HG02798 (cell line): ENCODE results near the gene ANKRD33B.
"Not testable (repeated sequence)": the region's sequence is repeated elsewhere in the genome, so short reads cannot be mapped to it uniquely, and the experiment has no call there.

Experiments used
- ATAC-seq: cut with Tn5 transposase; IDR thresholded peaks from one replicate; pipeline ENCODE4 v1.9.1; 2021; ENCODE audit warnings: mild to moderate bottlenecking; ENCODE audit not compliant: unreplicated experiment, poor library complexity

Gene ANKRD33B

DNA sequence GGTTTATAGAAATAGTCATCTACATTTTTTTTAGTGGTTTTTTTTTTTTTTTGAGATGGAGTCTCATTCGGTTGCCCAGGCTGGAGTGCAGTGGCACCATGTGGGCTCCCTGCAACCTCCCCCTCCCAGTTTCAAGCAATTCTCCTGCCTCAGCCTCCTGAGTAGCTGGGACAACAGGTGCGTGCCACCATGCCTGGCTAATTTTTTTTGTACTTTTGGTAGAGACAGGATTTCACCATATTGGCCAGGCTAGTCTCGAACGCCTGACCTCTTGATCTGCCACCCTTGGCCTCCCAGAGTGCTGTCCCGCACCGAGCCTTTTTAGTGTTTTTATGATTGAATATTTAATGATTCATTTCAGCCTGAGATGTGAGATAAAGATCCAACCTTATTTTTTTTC, 27.3 kb downstream of the ANKRD33B start:
- no peak for ATAC-seq

- ATAC-seq = no peak
Observed at GRCh38 chr5:10591966-10592365, 28.1 kb downstream of the ANKRD33B start.

- peak; percentile 58 for ATAC-seq
Observed at GRCh38 chr5:10592601-10593000, 28.7 kb downstream of the ANKRD33B start.

DNA sequence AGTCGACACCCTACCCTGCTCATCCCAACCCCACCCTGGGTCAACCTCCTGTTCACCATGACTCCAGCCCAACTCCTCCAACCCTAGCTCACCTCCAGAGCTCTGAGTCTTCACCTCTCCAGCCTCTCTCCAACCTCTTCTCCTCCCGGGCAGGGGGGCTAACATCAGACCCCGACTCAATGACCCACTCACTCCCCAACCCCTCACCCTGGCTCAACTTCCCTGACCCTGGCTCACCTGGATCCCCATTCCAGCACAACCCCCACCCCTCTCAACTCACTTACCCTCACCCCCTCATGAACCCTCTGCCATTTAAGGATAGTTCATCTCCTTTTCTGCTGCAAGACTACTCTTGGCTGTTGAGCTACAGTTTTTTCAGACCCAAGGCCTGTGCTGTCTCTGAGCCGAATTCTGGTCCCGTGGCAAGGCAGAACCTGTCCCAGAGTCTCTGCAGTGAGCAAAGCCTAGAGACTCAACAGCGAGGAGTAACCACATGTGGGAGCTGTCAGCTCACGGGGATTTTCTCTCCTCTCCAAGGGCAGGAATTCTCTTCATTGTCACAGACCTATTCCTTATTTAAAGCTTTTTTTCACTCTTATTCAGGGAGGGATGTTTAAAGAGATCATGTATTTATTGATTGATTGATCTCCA, 29.8 kb downstream of the ANKRD33B start:
- ATAC-seq = no peak

DNA sequence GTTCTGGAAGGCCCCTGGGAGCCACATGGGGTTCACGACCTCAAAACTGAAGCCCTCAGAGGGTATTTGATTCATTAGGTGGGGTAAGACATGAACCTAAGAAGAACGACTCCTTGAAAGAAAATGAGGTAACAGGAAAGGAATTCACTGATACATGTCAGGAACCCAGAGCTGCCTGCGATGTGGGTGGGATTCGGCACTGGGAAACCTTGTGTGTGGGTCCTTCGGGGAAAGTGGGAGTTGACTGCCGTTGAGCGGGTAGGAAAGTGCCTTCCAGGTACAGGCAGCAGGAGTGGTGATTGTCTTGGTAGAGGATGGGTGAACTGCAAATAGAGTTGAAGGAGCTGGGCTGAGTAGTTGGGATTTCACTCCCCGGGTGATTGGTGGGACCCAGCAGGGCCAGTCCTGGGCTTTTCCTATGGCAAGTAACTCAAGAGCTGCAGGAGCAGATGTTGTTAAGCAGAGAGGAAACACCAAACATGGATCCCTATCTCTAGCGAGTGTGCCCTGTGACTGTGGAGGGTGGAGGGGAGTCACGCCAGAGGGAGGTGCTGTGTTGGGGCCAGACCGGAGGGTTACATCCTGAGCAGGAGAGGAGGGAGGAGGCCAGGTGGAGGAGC, 30.8 kb downstream of the ANKRD33B start:
- no peak for ATAC-seq

DNA sequence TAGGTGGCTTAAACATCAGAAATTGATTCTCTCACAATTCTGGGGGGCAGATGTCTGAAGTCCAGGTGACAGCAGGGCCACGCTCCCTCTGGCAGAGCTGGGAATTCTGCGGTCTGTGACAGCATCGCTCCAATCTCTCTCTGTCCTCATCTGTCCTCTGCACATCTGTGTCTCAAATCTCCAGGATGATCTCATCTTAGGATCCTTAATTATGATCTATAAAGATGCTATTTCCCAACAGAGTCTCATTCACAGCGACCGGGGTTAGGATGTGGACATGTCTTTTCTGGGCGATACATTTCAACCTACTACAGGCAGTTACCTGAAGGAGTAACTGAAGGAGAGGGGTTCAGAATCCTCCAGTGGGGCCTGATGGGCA, 31.4 kb downstream of the ANKRD33B start:
- no peak for ATAC-seq

DNA sequence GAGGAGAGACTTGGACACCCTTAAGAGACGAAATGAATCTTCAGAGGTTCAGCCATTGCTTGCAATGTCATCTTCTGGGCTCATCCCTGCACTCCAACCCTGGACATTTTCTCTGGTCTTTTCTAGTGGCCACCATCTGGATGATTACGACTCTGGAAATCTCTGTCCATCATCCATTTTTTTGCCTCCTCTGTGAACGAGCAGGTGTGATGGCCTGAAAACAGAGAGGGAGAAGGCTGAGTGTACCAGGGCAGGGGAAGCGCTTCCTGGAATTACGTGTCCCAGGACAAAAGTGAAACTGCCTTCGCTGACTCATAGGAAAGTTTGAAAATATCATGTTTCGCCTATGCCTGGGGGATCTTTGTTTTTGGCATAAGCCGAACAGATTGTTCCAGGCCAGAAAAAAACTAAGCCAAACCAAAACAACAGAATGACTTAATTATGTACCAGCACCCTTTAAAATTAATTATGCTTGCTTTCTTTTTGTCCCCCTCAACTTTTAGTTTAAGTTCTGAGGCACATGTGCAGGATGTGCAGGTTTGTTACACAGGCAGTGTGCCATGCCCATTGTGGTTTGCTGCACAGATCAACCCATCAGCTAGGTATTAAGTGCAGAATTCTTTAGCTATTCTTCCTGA, 31.9 kb downstream of the ANKRD33B start:
- ATAC-seq = peak; percentile 42

GRCh38 chr5:10596310-10596703, 32.4 kb downstream of the ANKRD33B start:
- ATAC-seq = no peak

- ATAC-seq = no peak
Observed at GRCh38 chr5:10596886-10597451, 33.1 kb downstream of the ANKRD33B start.

DNA sequence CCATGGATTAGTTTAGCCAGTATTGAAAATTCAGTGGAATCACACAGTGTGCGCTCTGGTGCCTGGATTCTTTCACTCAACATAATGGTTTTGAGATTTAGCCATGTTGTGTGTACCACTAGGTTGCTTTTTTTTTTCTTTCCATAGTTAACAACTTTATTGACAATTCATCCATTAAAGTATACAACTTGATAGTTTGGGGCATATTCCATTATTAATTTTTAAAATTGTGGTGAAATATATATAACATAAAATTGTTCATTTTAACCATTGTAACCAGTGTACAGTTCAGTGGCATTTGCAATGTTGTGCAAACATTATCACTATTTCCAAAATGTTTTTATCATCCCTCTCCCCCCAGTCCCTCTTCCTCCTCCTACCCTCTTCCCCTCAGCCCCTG, 35.2 kb downstream of the ANKRD33B start:
- ATAC-seq = no peak

DNA sequence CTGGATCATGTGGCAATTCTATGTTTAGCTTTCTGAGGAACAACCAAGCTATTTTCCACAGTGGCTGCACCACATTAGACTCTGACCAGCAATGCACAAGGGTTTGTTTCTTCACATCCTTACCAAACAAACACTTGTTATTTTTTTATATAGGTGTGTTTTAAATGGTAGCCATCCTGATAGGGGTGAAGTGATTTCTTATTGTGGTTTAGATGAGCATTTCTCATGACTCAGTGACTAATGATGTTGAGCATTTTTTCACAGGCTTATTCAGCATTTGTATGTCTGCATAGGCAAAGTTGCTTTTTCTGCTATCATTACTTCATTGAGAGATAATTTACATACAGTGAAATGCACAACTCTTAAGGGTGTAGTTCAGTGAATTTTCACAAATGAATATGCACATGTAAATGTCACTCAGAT, 36.0 kb downstream of the ANKRD33B start:
- ATAC-seq = no peak

GRCh38 chr5:10600626-10601245, 36.9 kb downstream of the ANKRD33B start:
- ATAC-seq = peak; percentile 87

DNA sequence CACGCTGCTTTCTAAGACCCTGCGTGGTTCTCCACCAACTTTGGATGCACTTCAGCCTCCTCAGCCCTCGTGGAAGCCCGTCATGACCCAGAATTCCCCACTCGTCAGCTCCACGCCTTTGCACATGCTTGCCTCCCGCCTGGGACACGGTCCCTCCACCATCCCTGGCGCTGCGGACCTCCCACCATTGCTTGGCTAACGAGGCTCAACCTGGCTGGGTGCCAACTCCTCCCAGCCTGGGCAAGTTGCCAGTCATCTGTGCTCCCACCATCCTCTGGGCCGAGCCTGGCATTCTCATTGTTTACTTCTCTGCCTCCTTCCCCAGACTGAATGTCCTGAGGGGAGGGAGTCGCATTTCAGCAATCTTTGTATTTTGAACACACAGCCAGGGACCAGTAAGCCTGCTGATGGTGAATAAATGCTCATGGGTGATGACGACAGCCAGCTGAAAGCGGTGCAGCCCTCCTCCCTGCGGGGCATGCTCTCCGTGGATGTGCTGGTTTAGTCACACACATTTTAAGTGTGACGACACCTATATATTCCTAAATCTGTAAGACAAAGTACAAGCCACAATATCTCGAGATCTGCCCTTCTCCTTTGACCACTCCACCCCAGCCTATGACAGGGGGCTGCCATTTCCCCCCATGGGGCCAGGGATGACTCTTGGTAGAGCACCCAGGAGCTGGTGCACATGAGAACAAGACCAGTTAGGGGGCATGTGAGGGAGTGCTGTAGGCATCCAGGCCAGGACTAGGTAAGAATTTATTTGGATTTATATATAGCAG, 37.6 kb downstream of the ANKRD33B start:
- ATAC-seq = peak; percentile 59

- no peak for ATAC-seq
Observed at GRCh38 chr5:10602031-10602806, 38.3 kb downstream of the ANKRD33B start.

DNA sequence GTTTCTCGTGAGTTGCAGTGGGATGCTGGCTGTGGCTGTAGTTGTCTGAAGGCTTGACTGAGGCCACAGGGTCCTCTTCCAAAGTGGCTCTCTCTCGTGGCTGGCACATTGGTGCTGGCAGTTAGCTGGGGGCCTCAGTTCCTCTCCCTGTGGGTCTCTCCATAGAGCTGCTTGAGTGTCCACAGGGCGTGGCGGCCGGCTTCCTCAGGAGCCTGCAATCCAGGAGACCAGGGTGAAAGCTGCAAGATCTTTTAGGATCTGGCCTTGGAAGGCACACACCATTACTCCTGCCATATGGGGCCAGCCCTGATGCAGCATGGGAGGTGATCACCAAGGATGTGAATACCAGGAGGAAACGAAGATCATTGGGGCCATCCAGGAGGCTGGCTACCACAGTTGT, 41.1 kb downstream of the ANKRD33B start:
- ATAC-seq = no peak

DNA sequence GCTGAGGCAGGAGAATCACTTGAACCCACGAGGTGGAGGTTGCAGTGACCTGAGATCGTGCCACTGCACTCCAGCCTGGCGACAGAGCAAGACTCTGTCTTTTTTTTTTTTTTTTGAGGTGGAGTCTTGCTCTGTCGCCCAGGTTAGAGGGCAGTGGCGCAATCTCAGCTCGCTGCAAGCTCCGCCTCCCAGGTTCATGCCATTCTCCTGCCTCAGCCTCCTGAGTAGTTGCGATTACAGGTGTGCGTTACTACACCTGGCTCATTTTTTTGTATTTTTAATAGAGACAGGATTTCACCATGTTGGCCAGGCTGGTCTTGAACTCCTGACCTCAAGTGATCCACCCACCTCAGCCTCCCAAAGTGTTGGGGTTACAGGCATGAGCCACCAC, 42.8 kb downstream of the ANKRD33B start:
- not testable (repeated sequence) for ATAC-seq

DNA sequence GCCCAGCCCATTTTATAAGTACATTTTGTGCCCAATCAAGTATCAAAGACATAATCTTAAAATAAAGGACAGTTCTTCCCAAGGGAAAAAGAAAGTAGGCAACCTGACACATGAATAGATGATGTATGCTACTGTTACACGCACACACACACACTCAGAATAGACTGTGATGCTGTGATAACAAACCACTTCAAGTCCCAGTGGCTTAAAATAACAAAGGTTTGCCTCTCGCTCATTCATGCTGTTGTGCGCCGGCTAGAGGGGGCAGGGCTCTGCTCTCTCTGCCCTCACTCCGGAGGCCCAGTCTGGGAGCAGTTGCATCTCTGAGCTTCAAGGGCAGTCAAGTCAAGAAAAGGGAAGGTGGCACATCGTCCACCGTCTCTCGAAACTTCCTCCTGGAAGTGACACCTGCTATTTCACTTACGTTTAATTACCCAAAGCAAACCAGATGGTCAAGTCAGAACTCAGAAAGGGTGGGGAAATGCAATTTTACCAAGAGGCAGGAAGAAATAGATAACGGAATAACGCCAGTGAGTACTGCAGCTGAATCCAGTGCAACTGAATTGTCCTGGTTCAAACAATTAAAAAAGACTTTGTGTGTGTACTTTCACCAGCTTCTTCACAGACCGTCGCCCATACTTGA, 43.3 kb downstream of the ANKRD33B start:
- peak; percentile 87 for ATAC-seq

- ATAC-seq = peak; percentile 66
Observed at GRCh38 chr5:10607666-10608073, 43.8 kb downstream of the ANKRD33B start.

- ATAC-seq = peak; percentile 0
Observed at GRCh38 chr5:10608081-10608480, 44.2 kb downstream of the ANKRD33B start.
